ENCODE measurements around the gene CNPY3.

DNA sequence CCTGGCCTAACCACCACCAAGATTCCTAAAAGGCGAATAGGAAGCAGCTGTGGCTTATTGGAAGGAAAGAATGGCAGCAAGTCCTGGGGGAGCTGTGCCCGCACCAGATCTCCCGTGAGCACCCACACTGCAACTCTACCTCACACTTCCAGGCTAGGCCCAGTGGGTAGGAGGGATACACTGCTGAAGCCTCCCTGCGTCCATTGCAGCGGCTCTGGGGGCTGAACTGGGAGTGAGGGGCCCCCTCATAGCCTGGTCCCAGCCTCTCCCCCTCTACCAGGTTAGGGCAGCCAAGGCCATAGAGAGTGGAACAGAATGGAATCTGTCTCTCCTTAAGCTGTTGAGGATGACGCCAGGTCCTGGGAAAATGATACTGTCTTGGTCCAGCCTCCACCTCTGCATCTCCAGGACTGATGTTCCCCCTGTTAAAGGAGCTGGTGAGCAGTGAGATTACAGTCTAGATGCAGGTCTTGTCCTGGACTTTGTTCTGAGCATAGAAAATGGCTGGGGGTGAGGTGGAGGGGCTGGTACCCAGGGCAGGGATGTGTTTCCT, 11.3 kb downstream of the CNPY3 start:
- TF ChIP-seq, protein P1, sequence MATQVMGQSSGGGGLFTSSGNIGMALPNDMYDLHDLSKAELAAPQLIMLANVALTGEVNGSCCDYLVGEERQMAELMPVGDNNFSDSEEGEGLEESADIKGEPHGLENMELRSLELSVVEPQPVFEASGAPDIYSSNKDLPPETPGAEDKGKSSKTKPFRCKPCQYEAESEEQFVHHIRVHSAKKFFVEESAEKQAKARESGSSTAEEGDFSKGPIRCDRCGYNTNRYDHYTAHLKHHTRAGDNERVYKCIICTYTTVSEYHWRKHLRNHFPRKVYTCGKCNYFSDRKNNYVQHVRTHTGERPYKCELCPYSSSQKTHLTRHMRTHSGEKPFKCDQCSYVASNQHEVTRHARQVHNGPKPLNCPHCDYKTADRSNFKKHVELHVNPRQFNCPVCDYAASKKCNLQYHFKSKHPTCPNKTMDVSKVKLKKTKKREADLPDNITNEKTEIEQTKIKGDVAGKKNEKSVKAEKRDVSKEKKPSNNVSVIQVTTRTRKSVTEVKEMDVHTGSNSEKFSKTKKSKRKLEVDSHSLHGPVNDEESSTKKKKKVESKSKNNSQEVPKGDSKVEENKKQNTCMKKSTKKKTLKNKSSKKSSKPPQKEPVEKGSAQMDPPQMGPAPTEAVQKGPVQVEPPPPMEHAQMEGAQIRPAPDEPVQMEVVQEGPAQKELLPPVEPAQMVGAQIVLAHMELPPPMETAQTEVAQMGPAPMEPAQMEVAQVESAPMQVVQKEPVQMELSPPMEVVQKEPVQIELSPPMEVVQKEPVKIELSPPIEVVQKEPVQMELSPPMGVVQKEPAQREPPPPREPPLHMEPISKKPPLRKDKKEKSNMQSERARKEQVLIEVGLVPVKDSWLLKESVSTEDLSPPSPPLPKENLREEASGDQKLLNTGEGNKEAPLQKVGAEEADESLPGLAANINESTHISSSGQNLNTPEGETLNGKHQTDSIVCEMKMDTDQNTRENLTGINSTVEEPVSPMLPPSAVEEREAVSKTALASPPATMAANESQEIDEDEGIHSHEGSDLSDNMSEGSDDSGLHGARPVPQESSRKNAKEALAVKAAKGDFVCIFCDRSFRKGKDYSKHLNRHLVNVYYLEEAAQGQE (IDR thresholded peaks at IDR 0.05), result no peak
- TF ChIP-seq, protein P2, sequence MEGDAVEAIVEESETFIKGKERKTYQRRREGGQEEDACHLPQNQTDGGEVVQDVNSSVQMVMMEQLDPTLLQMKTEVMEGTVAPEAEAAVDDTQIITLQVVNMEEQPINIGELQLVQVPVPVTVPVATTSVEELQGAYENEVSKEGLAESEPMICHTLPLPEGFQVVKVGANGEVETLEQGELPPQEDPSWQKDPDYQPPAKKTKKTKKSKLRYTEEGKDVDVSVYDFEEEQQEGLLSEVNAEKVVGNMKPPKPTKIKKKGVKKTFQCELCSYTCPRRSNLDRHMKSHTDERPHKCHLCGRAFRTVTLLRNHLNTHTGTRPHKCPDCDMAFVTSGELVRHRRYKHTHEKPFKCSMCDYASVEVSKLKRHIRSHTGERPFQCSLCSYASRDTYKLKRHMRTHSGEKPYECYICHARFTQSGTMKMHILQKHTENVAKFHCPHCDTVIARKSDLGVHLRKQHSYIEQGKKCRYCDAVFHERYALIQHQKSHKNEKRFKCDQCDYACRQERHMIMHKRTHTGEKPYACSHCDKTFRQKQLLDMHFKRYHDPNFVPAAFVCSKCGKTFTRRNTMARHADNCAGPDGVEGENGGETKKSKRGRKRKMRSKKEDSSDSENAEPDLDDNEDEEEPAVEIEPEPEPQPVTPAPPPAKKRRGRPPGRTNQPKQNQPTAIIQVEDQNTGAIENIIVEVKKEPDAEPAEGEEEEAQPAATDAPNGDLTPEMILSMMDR (IDR thresholded peaks at IDR 0.05), result no peak
- TF ChIP-seq CBX2 (IDR thresholded peaks at IDR 0.05; ENCODE audit: borderline replicate concordance, low read depth), result no peak
- no peak for TF ChIP-seq ZSCAN20 (CRISPR knock-in tag; IDR thresholded peaks at IDR 0.05)
- TF ChIP-seq CEBPB (IDR thresholded peaks at IDR 0.05), result no peak
- no peak for TF ChIP-seq MYC (IDR thresholded peaks at IDR 0.05; ENCODE audit: borderline replicate concordance, low read length)
- TF ChIP-seq SREBF2 (IDR thresholded peaks at IDR 0.05), result no peak
- no peak for TF ChIP-seq CHD4 (IDR thresholded peaks at IDR 0.05; ENCODE audit: borderline replicate concordance)
- TF ChIP-seq EP300 (IDR thresholded peaks at IDR 0.05), result no peak
- TF ChIP-seq RCOR1 (IDR thresholded peaks at IDR 0.05; ENCODE audit: low read depth, low read length), result no peak
- no peak for TF ChIP-seq JUN (IDR thresholded peaks at IDR 0.05)
- no peak for TF ChIP-seq KDM5A (IDR thresholded peaks at IDR 0.05)
- TF ChIP-seq, protein P3, sequence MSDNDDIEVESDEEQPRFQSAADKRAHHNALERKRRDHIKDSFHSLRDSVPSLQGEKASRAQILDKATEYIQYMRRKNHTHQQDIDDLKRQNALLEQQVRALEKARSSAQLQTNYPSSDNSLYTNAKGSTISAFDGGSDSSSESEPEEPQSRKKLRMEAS (IDR thresholded peaks at IDR 0.05), result no peak
